Heart left ventricle (tissue), 16 donors: ENCODE results near the gene ANKRD2. TPM values are rescaled to one million over a fixed set of nuclear protein-coding genes. Genes with fewer than 3 reads are reported as not detected.

ENCODE experiments used
- ATAC-seq, 4 donors: fragments of 200-7000 bp; cut with Tn5 transposase; one replicate each; pipeline ENCODE4 v1.9.1; 2020 to 2022; ENCODE audit warnings: moderate library complexity in 4 of 4, mild to moderate bottlenecking in 3 of 4, moderate number of reproducible peaks in 1 of 4
- DNase-seq, 5 donors: peaks; one replicate each; pipeline ENCODE4 v3.0.0-alpha.2; 2020
- H3K27ac ChIP-seq, 12 donors: fragments of 200-600 bp; sonication (generic) in 4 of 12; one replicate each; pipeline versions ENCODE4 v1.5.0 to v1.8.0; 2016 to 2022; ENCODE audit warnings: mild to moderate bottlenecking in 2 of 12
- H3K27me3 ChIP-seq, 9 donors: fragments of 200-600 bp; sonication (generic) in 2 of 9; one replicate each; pipeline versions ENCODE4 v1.5.1 to v1.8.0; 2016 to 2022; ENCODE audit warnings: mild to moderate bottlenecking in 3 of 9
- H3K36me3 ChIP-seq, 9 donors: fragments of 200-600 bp; sonication (generic) in 2 of 9; one replicate each; pipeline versions ENCODE4 v1.5.0 to v1.8.0; 2018 to 2022; ENCODE audit warnings: mild to moderate bottlenecking in 2 of 9
- H3K4me1 ChIP-seq, 12 donors: fragments of 200-600 bp; sonication (generic) in 4 of 12; one replicate each; pipeline versions ENCODE4 v1.5.0 to v1.8.0; 2016 to 2022; ENCODE audit warnings: mild to moderate bottlenecking in 3 of 12
- H3K4me3 ChIP-seq, 12 donors: fragments of 200-600 bp; sonication (generic) in 4 of 12; one replicate each; pipeline versions ENCODE4 v1.5.0 to v1.8.0; 2017 to 2022; ENCODE audit warnings: mild to moderate bottlenecking in 9 of 12, moderate library complexity in 4 of 12
- H3K9me3 ChIP-seq, 12 donors: fragments of 200-600 bp; sonication (generic) in 4 of 12; one replicate each; pipeline versions ENCODE4 v1.5.0 to v1.8.0; 2016 to 2022; ENCODE audit warnings: mild to moderate bottlenecking in 1 of 12
- CTCF ChIP-seq, 12 donors: fragments of 200-600 bp; sonication (generic) in 4 of 12; IDR thresholded peaks; one replicate each; pipeline versions ENCODE4 v1.5.0 to v1.8.0; 2018 to 2022; ENCODE audit warnings: antibody characterized with exemption in 12 of 12, mild to moderate bottlenecking in 5 of 12
- POLR2A ChIP-seq, 2 donors: fragments of 450-650 bp; IDR thresholded peaks; one replicate each; pipeline ENCODE4 v1.6.1; 2017; ENCODE audit warnings: antibody characterized with exemption in 2 of 2, mild to moderate bottlenecking in 2 of 2, moderate library complexity in 2 of 2
- WGBS, 4 donors: extraction: QIAGEN DNeasy Blood & Tissue Kit in 2 of 4; methylation state at CpG; one replicate each; pipeline versions ENCODE4 v1.1.5 to v1.1.7; 2013 to 2018; 5-methylcytosine and 5-hydroxymethylcytosine counted together
- intact Hi-C, 10 donors: fragments of 100-400 bp; cut with DNase I; formaldehyde crosslinking; loops; one replicate each; pipeline versions ENCODE4 v1.11.1 to v1.14.2; 2022
- polyA plus RNA-seq, 2 donors: library from polyadenylated mRNA; stranded (reverse); fragments of 200-250 nt; gene quantifications; one replicate each; pipeline ENCODE4 v1.2.3, GENCODE V29; 2013
- total RNA-seq, 9 donors: library from RNA; depleted of rRNA in 2 of 9; stranded (reverse); fragments of >200 nt in 2 of 9; fragmentation: NEBNext Ultra II Directional in 3 of 9; extraction: Animal tissue kit (Norgen Biotek cat#: 25700) in 3 of 9; gene quantifications; one replicate each; pipeline versions ENCODE4 v1.1.0 to v1.2.4, GENCODE V29; 2016 to 2023
- donor health status: ischemic (EF 13 %, LVEDD 7.1; RV severe dilation, severe dysfunction).
- donor health status: healthy with polysubstance abuse.
- donor health status: DM: no; HTN: yes; CAD: no.
- donor health status: DM: no; HTN: no; CAD: no.
- donor health status: ischemic (EF 25% LVEDD 6.9; RV normal size, moderate dysfunction).
- donor health status: ischemic (EF 25% LVEDD 5.7; RV mildly dilated, moderate dysfunction).
- donor health status: healthy.
- donor health status: DM: yes; HTN: yes; CAD: no.
- donor health status: ischemic (EF 35%, LVEDD 5.7; RV mildly dilated, moderate dysfunction).
- donor health status: nonischemic (EF 11% LVEDD 7.7; RV severe dilation, severe dysfunction).
- donor health status: DM: yes; HTN: yes; CAD: no.
- donor health status: PGD.
- donor health status: ischemic (EF 29% LVEDD 5.4; RV normal size, mild dysfunction).
- donor health status: nonischemic (EF 23%, LVEDD 6.1; RV moderate dilation, normal function).

ANKRD2 gene
- total and polyA plus RNA-seq, 11 donors, result 56.7 to 2,367 (median 517) TPM

- no peak for ATAC-seq
These were observed 9.2 kb upstream of the ANKRD2 start for GRCh38 chr10:97563337-97563736.

GRCh38 chr10:97564776-97565175, 7.8 kb upstream of the ANKRD2 start:
- ATAC-seq (no peak), DNase-seq (no peak)
- no peaks in the 10 kb centered on the region for H3K27me3 ChIP-seq
- H3K4me3 ChIP-seq, result no peak overlapping the region
- H3K36me3 ChIP-seq, result peaks cover 0 to 21% (median 19%) of the 10 kb centered on the region in 9 donors
- 75 to 83% (median 82%) methylated on average over 4 of the region's 4 CpGs for WGBS, 4 donors
- H3K4me1 ChIP-seq, result peaks cover 0 to 10% (median 0%) of the 10 kb centered on the region in 12 donors
- no peak overlapping the region for H3K27ac ChIP-seq
- intact Hi-C loops, result no loop called here
- TF ChIP-seq POLR2A (IDR thresholded peaks at IDR 0.05) (no peak), CTCF (IDR thresholded peaks at IDR 0.05) (no peak)
- no peaks in the 10 kb centered on the region for H3K9me3 ChIP-seq

More at GRCh38 chr10:97563337-97563736, 9.2 kb upstream of the ANKRD2 start:
- intact Hi-C loops, result no loop called here
- no peak for TF ChIP-seq CTCF (IDR thresholded peaks at IDR 0.05)
- no peak for TF ChIP-seq POLR2A (IDR thresholded peaks at IDR 0.05)
- H3K36me3 ChIP-seq, result peaks cover 0 to 6% (median 6%) of the 10 kb centered on the region in 9 donors
- peaks cover 0 to 10% (median 0%) of the 10 kb centered on the region in 12 donors for H3K4me1 ChIP-seq
- WGBS, 4 donors, result 95 to 100% (median 96%) methylated on average over 4 of the region's 4 CpGs
- no peak overlapping the region for H3K4me3 ChIP-seq
- no peak for DNase-seq
- no peaks in the 10 kb centered on the region for H3K9me3 ChIP-seq
- H3K27ac ChIP-seq, result no peak overlapping the region
- no peaks in the 10 kb centered on the region for H3K27me3 ChIP-seq

- intact Hi-C loops, result no loop called here
- no peak overlapping the region for H3K4me3 ChIP-seq
- TF ChIP-seq CTCF (IDR thresholded peaks at IDR 0.05) (no peak), POLR2A (IDR thresholded peaks at IDR 0.05) (no peak)
- no peak overlapping the region for H3K27ac ChIP-seq
- no peaks in the 10 kb centered on the region for H3K9me3 ChIP-seq
- H3K27me3 ChIP-seq, result no peaks in the 10 kb centered on the region
- WGBS, 4 donors, result 93 to 100% (median 97%) methylated on average over 2 of the region's 2 CpGs
- DNase-seq, result peak in 1 of 5 donors; percentile 20
- ATAC-seq, result no peak
- H3K36me3 ChIP-seq, result peaks cover 0 to 36% (median 31%) of the 10 kb centered on the region in 9 donors
- peaks cover 0 to 11% (median 9%) of the 10 kb centered on the region in 12 donors for H3K4me1 ChIP-seq
These were observed 6.1 kb upstream of the ANKRD2 start for GRCh38 chr10:97566336-97566996.

- TF ChIP-seq CTCF (IDR thresholded peaks at IDR 0.05), result no peak
- no peak for TF ChIP-seq POLR2A (IDR thresholded peaks at IDR 0.05)
- intact Hi-C loops, result no loop called here
- Histone ChIP-seq H3K27me3 (no peaks in the 10 kb centered on the region), H3K36me3 (peaks cover 0 to 36% (median 32%) of the 10 kb centered on the region in 9 donors), H3K27ac (no peak overlapping the region), H3K4me3 (no peak overlapping the region), H3K9me3 (no peaks in the 10 kb centered on the region), H3K4me1 (peaks cover 0 to 26% (median 17%) of the 10 kb centered on the region in 12 donors)
- DNase-seq (peak in 1 of 5 donors; percentile 20), ATAC-seq (no peak)
- 94 to 96% (median 96%) methylated on average over 15 of the region's 15 CpGs for WGBS, 4 donors
These were observed 4.7 kb upstream of the ANKRD2 start for GRCh38 chr10:97567891-97568290.
